ENCODE measurements around the gene CCDC40. TPM values are rescaled to one million over a fixed set of nuclear protein-coding genes. Genes with fewer than 3 reads are reported as not detected.
"Not testable (repeated sequence)": the region's sequence is repeated elsewhere in the genome, so short reads cannot be mapped to it uniquely, and the experiment has no call there.

Gene CCDC40
- total RNA-seq, 6 experiments from 2014 or later: 1.7 to 3.1 (median 2.1) TPM

DNA sequence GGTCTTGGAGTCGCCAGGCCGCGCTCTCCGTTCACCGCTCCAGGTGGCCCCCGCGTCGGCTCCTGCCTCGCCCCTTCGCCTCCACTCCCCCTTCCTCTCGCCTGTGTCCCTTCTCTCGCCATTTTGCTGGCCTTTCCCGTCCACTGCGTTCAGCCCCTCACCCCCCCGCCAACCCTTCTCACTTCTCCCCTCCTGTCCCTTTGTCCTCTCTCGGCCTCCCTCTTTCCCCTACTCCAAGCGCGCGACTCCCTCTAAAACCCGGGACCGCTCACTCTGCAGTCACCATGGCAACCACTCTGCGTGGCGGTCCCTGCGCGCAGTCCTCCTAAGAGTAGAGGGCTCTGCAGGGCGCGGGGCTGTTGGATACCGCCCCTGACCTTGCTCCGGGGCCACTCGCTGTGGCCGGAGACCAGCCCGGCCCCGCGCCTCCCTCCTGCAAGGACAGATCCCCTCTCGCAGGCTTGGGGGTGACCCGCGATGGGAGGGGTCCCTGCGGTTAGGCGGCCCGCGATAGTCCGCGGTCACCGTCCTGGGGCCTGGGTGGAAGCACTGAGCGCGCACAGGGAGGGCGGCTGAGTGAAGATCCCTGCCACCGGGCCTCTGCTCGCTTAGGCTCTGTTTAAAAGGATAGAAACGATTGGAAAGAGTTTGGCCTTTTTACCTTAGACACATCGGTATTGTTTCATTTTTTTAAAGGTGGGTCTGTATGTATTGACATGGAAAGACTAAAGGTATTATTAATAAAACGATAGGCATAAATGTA lies 454 bp downstream of the CCDC40 start:
- no peak for DNase-seq
- intact Hi-C loops (cut with DNase I): no loop called here

DNA sequence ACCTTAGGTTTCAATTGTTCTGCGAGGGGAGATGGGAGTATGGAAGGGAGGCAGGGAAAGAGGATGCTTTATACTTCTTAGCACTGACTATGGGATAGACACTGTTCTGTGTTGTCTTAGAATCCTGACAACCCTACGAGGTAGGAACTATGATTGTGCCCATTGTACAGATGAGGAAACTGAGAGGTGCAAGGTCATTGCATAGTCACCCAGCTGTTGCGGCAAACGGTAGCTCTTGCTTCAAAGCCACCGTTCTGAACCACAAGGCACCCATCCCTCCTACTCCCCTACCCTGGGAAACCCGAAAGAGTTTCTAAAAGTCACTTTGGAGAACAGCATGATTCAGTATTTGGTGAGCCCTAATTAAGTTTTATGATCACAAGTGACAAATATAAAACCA lies 7.5 kb downstream of the CCDC40 start:
- no peaks in the 10 kb centered on the region for H3K27me3 ChIP-seq
- DNase-seq (no peak), ATAC-seq (no peak)
- intact Hi-C loops (cut with DNase I): no loop called here
- H3K4me1 ChIP-seq: peaks cover 0 to 10% (median 5%) of the 10 kb centered on the region in 4 donors
- H3K36me3 ChIP-seq: no peaks in the 10 kb centered on the region
- no peak for TF ChIP-seq POLR2A (IDR thresholded peaks at IDR 0.05)
- TF ChIP-seq, protein P1, sequence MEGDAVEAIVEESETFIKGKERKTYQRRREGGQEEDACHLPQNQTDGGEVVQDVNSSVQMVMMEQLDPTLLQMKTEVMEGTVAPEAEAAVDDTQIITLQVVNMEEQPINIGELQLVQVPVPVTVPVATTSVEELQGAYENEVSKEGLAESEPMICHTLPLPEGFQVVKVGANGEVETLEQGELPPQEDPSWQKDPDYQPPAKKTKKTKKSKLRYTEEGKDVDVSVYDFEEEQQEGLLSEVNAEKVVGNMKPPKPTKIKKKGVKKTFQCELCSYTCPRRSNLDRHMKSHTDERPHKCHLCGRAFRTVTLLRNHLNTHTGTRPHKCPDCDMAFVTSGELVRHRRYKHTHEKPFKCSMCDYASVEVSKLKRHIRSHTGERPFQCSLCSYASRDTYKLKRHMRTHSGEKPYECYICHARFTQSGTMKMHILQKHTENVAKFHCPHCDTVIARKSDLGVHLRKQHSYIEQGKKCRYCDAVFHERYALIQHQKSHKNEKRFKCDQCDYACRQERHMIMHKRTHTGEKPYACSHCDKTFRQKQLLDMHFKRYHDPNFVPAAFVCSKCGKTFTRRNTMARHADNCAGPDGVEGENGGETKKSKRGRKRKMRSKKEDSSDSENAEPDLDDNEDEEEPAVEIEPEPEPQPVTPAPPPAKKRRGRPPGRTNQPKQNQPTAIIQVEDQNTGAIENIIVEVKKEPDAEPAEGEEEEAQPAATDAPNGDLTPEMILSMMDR (IDR thresholded peaks at IDR 0.05): no peak
- H3K9me3 ChIP-seq: no peaks in the 10 kb centered on the region
- WGBS (ENCODE audit: insufficient coverage, low coverage, low lambda C conversion rate, missing lambda C conversion rate): 85% methylated on average over 3 of the region's 6 CpGs
- H3K27ac ChIP-seq: no peak overlapping the region
- H3K4me3 ChIP-seq: no peak overlapping the region

More for the DNA sequence above, 454 bp downstream of the CCDC40 start:
- Histone ChIP-seq H3K9me3 (no peaks in the 10 kb centered on the region), H3K36me3 (no peaks in the 10 kb centered on the region), H3K4me1 (peaks cover 0 to 5% (median 2%) of the 10 kb centered on the region in 4 donors), H3K4me3 (peak overlapping the region; percentile 65 to 84 (median 80)), H3K27ac (no peak overlapping the region), H3K27me3 (no peaks in the 10 kb centered on the region)
- peak; percentile 2 to 26 (median 5) for ATAC-seq
- WGBS (ENCODE audit: insufficient coverage, low coverage, low lambda C conversion rate, missing lambda C conversion rate): 2% methylated on average over 33 of the region's 52 CpGs
- TF ChIP-seq, protein P1 (IDR thresholded peaks at IDR 0.05): no peak
- TF ChIP-seq POLR2A (IDR thresholded peaks at IDR 0.05): no peak

DNA sequence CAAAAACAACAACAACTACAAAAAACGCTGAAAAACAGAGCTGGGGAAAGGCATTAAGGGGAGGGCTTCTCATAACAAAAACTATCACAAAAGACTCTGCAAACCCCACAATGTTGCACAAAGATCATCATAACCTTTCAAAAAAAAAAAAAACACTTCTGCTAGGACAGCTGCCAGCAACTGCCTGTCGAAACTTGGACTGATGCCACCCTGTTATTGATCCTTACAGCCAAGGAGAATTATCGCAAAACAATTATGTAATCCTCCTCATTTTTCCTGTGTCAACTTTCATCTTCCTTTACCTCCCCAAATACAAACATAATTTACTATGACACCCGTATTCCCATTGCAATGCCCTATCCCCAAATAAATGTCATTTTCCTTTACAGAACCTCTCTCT lies 9.3 kb downstream of the CCDC40 start:
- TF ChIP-seq, protein P1 (IDR thresholded peaks at IDR 0.05): no peak
- TF ChIP-seq POLR2A (IDR thresholded peaks at IDR 0.05): no peak
- peak in 3 of 4 donors; percentile 50 to 61 (median 54) for ATAC-seq
- intact Hi-C loops (cut with DNase I): no loop called here
- WGBS (ENCODE audit: insufficient coverage, low coverage, low lambda C conversion rate, missing lambda C conversion rate): 30% methylated on average over 4 of the region's 4 CpGs
- no peak for DNase-seq
- Histone ChIP-seq H3K27ac (peak overlapping the region in 1 of 3 donors; percentile 63), H3K4me1 (peaks cover 0 to 10% (median 5%) of the 10 kb centered on the region in 4 donors), H3K27me3 (no peaks in the 10 kb centered on the region), H3K36me3 (no peaks in the 10 kb centered on the region), H3K4me3 (no peak overlapping the region), H3K9me3 (no peaks in the 10 kb centered on the region)

- ATAC-seq; H3K27ac ChIP-seq; H3K27me3 ChIP-seq; intact Hi-C loops (cut with DNase I); H3K36me3 ChIP-seq; H3K9me3 ChIP-seq; H3K4me3 ChIP-seq: not testable (repeated sequence)
- 90% methylated on average over 10 of the region's 10 CpGs for WGBS (ENCODE audit: insufficient coverage, low coverage, low lambda C conversion rate, missing lambda C conversion rate)
- DNase-seq: peak in 1 of 3 donors; percentile 13
- H3K4me1 ChIP-seq: peaks cover 0 to 10% (median 5%) of the 10 kb centered on the region in 4 donors
Observed at GRCh38 chr17:80046709-80047108, 10.3 kb downstream of the CCDC40 start.

- no peaks in the 10 kb centered on the region for H3K27me3 ChIP-seq
- H3K4me3 ChIP-seq: no peak overlapping the region
- no peaks in the 10 kb centered on the region for H3K9me3 ChIP-seq
- no peak overlapping the region for H3K27ac ChIP-seq
- no peaks in the 10 kb centered on the region for H3K36me3 ChIP-seq
- DNase-seq: peak in 1 of 3 donors; percentile 56
- peak in 1 of 4 donors; percentile 30 for ATAC-seq
- H3K4me1 ChIP-seq: peaks cover 0 to 10% (median 5%) of the 10 kb centered on the region in 4 donors
- 53% methylated on average over 2 of the region's 11 CpGs for WGBS (ENCODE audit: insufficient coverage, low coverage, low lambda C conversion rate, missing lambda C conversion rate)
- intact Hi-C loops (cut with DNase I): no loop called here
- TF ChIP-seq, protein P1 (IDR thresholded peaks at IDR 0.05): no peak
Observed at GRCh38 chr17:80047176-80047575, 10.7 kb downstream of the CCDC40 start.
